ENCODE measurements around the gene CORIN.

DNA sequence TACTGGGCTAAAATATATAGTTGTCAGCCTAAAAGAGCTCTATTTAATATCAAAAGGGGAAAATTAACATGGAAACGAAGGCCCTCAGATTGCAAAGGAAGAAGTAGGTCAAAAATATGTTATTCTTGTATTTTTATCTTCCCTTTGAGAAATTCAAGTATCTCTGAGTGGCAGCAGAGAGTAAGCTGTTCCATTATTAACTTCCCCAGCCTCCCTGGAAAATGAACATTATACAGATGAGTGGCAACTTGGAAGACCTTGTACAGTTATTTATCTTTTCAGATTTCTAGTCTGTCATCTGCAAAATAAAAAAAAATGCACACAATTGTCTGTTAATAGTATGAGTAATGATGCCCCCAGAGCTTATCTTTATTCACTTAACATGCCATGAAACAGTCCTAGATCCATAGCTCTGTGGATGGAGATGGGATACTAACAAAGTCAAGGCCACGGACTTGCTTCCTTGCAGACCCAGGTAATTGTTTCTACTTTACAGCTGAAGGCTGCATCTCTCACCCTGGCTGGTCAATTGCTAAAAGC, 93.0 kb downstream of the CORIN start:
- TF ChIP-seq, protein P1, sequence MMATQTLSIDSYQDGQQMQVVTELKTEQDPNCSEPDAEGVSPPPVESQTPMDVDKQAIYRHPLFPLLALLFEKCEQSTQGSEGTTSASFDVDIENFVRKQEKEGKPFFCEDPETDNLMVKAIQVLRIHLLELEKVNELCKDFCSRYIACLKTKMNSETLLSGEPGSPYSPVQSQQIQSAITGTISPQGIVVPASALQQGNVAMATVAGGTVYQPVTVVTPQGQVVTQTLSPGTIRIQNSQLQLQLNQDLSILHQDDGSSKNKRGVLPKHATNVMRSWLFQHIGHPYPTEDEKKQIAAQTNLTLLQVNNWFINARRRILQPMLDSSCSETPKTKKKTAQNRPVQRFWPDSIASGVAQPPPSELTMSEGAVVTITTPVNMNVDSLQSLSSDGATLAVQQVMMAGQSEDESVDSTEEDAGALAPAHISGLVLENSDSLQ (IDR thresholded peaks at IDR 0.05) = no peak
- TF ChIP-seq FOXK2 (IDR thresholded peaks at IDR 0.05) (no peak), LEF1 (IDR thresholded peaks at IDR 0.05; ENCODE audit: borderline replicate concordance) (no peak), ELF4 (IDR thresholded peaks at IDR 0.05) (no peak), FOXM1 (IDR thresholded peaks at IDR 0.05; ENCODE audit: borderline replicate concordance) (no peak), SP1 (IDR thresholded peaks at IDR 0.05) (no peak), L3MBTL2 (conservative IDR thresholded peaks at IDR 0.05) (no peak), HDGF (IDR thresholded peaks at IDR 0.05; ENCODE audit: borderline replicate concordance) (no peak), BHLHE40 (IDR thresholded peaks at IDR 0.05; ENCODE audit: borderline replicate concordance) (no peak), NFRKB (IDR thresholded peaks at IDR 0.05) (no peak), FOXA1 (IDR thresholded peaks at IDR 0.05) (no peak), CTBP1 (IDR thresholded peaks at IDR 0.05; ENCODE audit: borderline replicate concordance) (no peak)

Measured in HEK293T (cell line).